ENCODE measurements around the gene HIRA. TPM values are rescaled to one million over a fixed set of nuclear protein-coding genes. Genes with fewer than 3 reads are reported as not detected.
A peak's percentile ranks its signal among the peaks of the same experiment; 100 is the strongest.

Gene HIRA
- total and polyA plus RNA-seq, 2 experiments from 2014 or later = 9.4 to 58.3 TPM

DNA sequence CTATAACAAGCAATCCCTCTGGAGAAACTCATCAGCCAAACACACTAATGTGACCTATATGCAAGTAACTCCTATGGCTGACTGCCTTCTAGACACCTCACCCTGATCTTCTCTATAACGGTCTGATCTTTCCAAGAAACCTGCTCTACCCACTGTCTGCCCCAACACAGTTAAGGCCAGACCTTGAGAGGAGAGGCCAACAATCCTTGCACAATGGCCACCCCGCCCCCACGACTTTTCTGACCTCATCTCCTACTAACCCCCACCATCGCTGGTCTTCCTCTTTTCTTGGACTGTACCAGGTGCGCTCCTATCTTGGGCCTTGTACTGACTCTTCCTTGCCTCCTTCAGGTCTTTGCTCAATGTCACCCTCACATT, 12.5 kb downstream of the HIRA start:
- Histone ChIP-seq H3K27me3 (ENCODE audit: insufficient read depth) (no peaks in the 10 kb centered on the region), H3K79me2 (replicated peaks; ENCODE audit: insufficient read depth) (peaks cover 100% of the 10 kb centered on the region), H3K4me3 (no peak overlapping the region), H3K36me3 (ENCODE audit: insufficient read depth) (no peaks in the 10 kb centered on the region), H3K4me1 (ENCODE audit: insufficient read depth) (peaks cover 24% of the 10 kb centered on the region), H3F3A (replicated peaks; ENCODE audit: low read depth) (no peaks in the 10 kb centered on the region), H3K4me2 (no peak overlapping the region), H2AFZ (no peak overlapping the region), H3K9me2 (ENCODE audit: insufficient read depth) (no peaks in the 10 kb centered on the region), H4K20me1 (replicated peaks; ENCODE audit: insufficient read depth) (peaks cover 71% of the 10 kb centered on the region), H3K27ac (ENCODE audit: low read depth) (no peak overlapping the region)
- Mint-ChIP-seq H3K27ac (no peak overlapping the region), H3K4me3 (no peak overlapping the region), H3K9me3 (no peaks in the 10 kb centered on the region; the same call in 2 of the 3 replicates), H3K36me3 (ENCODE audit: low read depth) (peaks cover 13% of the 10 kb centered on the region), H3K27me3 (ENCODE audit: insufficient read depth, low read depth, poor library complexity) (no peaks in the 10 kb centered on the region), H3K4me1 (peaks cover 35% of the 10 kb centered on the region)
- ATAC-seq (no peak), DNase-seq (ENCODE audit: low spot score) (no peak)
- TF ChIP-seq ZNF114 (CRISPR knock-in tag; IDR thresholded peaks at IDR 0.05) (no peak), EZH2 (IDR thresholded peaks at IDR 0.05; ENCODE audit: low read depth, unreplicated experiment) (no peak), NANOG (IDR thresholded peaks at IDR 0.05; ENCODE audit: borderline replicate concordance) (no peak), POLR2AphosphoS5 (IDR thresholded peaks at IDR 0.05; ENCODE audit: low read depth) (no peak)
- TF ChIP-seq, protein P1, sequence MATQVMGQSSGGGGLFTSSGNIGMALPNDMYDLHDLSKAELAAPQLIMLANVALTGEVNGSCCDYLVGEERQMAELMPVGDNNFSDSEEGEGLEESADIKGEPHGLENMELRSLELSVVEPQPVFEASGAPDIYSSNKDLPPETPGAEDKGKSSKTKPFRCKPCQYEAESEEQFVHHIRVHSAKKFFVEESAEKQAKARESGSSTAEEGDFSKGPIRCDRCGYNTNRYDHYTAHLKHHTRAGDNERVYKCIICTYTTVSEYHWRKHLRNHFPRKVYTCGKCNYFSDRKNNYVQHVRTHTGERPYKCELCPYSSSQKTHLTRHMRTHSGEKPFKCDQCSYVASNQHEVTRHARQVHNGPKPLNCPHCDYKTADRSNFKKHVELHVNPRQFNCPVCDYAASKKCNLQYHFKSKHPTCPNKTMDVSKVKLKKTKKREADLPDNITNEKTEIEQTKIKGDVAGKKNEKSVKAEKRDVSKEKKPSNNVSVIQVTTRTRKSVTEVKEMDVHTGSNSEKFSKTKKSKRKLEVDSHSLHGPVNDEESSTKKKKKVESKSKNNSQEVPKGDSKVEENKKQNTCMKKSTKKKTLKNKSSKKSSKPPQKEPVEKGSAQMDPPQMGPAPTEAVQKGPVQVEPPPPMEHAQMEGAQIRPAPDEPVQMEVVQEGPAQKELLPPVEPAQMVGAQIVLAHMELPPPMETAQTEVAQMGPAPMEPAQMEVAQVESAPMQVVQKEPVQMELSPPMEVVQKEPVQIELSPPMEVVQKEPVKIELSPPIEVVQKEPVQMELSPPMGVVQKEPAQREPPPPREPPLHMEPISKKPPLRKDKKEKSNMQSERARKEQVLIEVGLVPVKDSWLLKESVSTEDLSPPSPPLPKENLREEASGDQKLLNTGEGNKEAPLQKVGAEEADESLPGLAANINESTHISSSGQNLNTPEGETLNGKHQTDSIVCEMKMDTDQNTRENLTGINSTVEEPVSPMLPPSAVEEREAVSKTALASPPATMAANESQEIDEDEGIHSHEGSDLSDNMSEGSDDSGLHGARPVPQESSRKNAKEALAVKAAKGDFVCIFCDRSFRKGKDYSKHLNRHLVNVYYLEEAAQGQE (IDR thresholded peaks at IDR 0.05; ENCODE audit: unreplicated experiment) = no peak
- TF ChIP-seq, protein P2, sequence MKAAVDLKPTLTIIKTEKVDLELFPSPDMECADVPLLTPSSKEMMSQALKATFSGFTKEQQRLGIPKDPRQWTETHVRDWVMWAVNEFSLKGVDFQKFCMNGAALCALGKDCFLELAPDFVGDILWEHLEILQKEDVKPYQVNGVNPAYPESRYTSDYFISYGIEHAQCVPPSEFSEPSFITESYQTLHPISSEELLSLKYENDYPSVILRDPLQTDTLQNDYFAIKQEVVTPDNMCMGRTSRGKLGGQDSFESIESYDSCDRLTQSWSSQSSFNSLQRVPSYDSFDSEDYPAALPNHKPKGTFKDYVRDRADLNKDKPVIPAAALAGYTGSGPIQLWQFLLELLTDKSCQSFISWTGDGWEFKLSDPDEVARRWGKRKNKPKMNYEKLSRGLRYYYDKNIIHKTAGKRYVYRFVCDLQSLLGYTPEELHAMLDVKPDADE (IDR thresholded peaks at IDR 0.05) = no peak

DNA sequence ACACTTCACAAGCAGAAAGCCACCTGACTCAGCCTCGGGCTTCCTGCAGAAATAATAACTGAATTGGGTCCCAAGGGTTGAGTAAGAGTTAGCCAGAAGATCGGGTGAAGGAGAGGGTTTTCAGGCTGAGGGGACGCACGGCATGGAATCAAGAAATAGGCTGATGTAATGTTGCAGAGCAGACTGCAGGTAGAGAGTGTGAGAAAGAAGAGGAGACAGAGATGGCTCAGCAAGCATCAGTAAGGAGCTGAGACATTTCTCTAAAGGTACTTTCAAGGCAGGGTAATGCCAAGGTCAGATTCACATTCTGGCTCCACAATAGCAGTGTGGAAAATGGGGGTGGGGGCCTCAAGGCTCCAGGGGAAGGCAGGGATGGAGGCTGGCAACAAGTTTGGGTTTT, 18.6 kb downstream of the HIRA start:
- Histone ChIP-seq H3K27ac (ENCODE audit: low read depth) (0 out of 2 replicates have a peak overlapping the region, but pooled peaks have one; percentile 69), H3K9me2 (ENCODE audit: insufficient read depth) (no peaks in the 10 kb centered on the region), H3K4me2 (no peak overlapping the region), H3K4me1 (ENCODE audit: insufficient read depth) (peaks cover 4% of the 10 kb centered on the region; the same call in 1 of the 2 replicates), H3F3A (replicated peaks; ENCODE audit: low read depth) (no peaks in the 10 kb centered on the region), H4K20me1 (replicated peaks; ENCODE audit: insufficient read depth) (peaks cover 50% of the 10 kb centered on the region), H3K27me3 (ENCODE audit: insufficient read depth) (no peaks in the 10 kb centered on the region), H3K4me3 (no peak overlapping the region), H2AFZ (no peak overlapping the region), H3K36me3 (ENCODE audit: insufficient read depth) (peaks cover 3% of the 10 kb centered on the region; the same call in 1 of the 2 replicates), H3K79me2 (replicated peaks; ENCODE audit: insufficient read depth) (peaks cover 76% of the 10 kb centered on the region)
- DNase-seq (ENCODE audit: low spot score) (no peak), ATAC-seq (no peak)
- no peak overlapping the region for H3K4me3 Mint-ChIP-seq
- no peaks in the 10 kb centered on the region; the same call in 2 of the 3 replicates for H3K9me3 Mint-ChIP-seq
- H3K27me3 Mint-ChIP-seq (ENCODE audit: insufficient read depth, low read depth, poor library complexity) = peaks cover 5% of the 10 kb centered on the region
- H3K4me1 Mint-ChIP-seq = peaks cover 19% of the 10 kb centered on the region
- H3K36me3 Mint-ChIP-seq (ENCODE audit: low read depth) = peaks cover 23% of the 10 kb centered on the region
- peak overlapping the region; percentile 90 for H3K27ac Mint-ChIP-seq
- TF ChIP-seq EZH2 (IDR thresholded peaks at IDR 0.05; ENCODE audit: low read depth, unreplicated experiment) (no peak), POLR2AphosphoS5 (IDR thresholded peaks at IDR 0.05; ENCODE audit: low read depth) (no peak), NANOG (IDR thresholded peaks at IDR 0.05; ENCODE audit: borderline replicate concordance) (no peak), ZNF331 (CRISPR knock-in tag; IDR thresholded peaks at IDR 0.05; ENCODE audit: low read depth) (no peak), CREB1 (CRISPR knock-in tag; IDR thresholded peaks at IDR 0.05; ENCODE audit: low read depth) (no peak)
- TF ChIP-seq, protein P3, sequence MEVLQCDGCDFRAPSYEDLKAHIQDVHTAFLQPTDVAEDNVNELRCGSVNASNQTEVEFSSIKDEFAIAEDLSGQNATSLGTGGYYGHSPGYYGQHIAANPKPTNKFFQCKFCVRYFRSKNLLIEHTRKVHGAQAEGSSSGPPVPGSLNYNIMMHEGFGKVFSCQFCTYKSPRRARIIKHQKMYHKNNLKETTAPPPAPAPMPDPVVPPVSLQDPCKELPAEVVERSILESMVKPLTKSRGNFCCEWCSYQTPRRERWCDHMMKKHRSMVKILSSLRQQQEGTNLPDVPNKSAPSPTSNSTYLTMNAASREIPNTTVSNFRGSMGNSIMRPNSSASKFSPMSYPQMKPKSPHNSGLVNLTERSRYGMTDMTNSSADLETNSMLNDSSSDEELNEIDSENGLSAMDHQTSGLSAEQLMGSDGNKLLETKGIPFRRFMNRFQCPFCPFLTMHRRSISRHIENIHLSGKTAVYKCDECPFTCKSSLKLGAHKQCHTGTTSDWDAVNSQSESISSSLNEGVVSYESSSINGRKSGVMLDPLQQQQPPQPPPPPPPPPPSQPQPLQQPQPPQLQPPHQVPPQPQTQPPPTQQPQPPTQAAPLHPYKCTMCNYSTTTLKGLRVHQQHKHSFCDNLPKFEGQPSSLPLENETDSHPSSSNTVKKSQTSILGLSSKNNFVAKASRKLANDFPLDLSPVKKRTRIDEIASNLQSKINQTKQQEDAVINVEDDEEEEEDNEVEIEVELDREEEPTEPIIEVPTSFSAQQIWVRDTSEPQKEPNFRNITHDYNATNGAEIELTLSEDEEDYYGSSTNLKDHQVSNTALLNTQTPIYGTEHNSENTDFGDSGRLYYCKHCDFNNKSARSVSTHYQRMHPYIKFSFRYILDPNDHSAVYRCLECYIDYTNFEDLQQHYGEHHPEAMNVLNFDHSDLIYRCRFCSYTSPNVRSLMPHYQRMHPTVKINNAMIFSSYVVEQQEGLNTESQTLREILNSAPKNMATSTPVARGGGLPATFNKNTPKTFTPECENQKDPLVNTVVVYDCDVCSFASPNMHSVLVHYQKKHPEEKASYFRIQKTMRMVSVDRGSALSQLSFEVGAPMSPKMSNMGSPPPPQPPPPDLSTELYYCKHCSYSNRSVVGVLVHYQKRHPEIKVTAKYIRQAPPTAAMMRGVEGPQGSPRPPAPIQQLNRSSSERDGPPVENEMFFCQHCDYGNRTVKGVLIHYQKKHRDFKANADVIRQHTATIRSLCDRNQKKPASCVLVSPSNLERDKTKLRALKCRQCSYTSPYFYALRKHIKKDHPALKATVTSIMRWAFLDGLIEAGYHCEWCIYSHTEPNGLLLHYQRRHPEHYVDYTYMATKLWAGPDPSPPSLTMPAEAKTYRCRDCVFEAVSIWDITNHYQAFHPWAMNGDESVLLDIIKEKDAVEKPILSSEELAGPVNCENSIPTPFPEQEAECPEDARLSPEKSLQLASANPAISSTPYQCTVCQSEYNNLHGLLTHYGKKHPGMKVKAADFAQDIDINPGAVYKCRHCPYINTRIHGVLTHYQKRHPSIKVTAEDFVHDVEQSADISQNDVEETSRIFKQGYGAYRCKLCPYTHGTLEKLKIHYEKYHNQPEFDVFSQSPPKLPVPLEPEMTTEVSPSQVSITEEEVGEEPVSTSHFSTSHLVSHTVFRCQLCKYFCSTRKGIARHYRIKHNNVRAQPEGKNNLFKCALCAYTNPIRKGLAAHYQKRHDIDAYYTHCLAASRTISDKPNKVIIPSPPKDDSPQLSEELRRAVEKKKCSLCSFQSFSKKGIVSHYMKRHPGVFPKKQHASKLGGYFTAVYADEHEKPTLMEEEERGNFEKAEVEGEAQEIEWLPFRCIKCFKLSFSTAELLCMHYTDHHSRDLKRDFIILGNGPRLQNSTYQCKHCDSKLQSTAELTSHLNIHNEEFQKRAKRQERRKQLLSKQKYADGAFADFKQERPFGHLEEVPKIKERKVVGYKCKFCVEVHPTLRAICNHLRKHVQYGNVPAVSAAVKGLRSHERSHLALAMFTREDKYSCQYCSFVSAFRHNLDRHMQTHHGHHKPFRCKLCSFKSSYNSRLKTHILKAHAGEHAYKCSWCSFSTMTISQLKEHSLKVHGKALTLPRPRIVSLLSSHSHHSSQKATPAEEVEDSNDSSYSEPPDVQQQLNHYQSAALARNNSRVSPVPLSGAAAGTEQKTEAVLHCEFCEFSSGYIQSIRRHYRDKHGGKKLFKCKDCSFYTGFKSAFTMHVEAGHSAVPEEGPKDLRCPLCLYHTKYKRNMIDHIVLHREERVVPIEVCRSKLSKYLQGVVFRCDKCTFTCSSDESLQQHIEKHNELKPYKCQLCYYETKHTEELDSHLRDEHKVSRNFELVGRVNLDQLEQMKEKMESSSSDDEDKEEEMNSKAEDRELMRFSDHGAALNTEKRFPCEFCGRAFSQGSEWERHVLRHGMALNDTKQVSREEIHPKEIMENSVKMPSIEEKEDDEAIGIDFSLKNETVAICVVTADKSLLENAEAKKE (CRISPR knock-in tag; IDR thresholded peaks at IDR 0.05) = no peak
- TF ChIP-seq, protein P2 (IDR thresholded peaks at IDR 0.05) = no peak
